Activated T-cell treated with anti-CD3 and anti-CD28 coated beads, Interleukin-2, amount 50 U/mL, for 4 hours (primary cell): ENCODE results near the gene IFT43. TPM values are rescaled to one million over a fixed set of nuclear protein-coding genes. Genes with fewer than 3 reads are reported as not detected.
A peak's percentile ranks its signal among the peaks of the same experiment; 100 is the strongest.

Experiments used
- ATAC-seq, 2 donors: fragments of 200-7000 bp; cut with Tn5 transposase; one replicate each; pipeline ENCODE4 v1.10.0; 2021
- DNase-seq: peaks from one replicate; pipeline ENCODE4 v3.0.0-alpha.2; 2020
- H3K27me3 Mint-ChIP-seq: one replicate; pipeline ENCODE4 v1.8.0; 2021; ENCODE audit warnings: low read depth, mixed read lengths
- H3K36me3 Mint-ChIP-seq: one replicate; pipeline ENCODE4 v1.8.0; 2022; ENCODE audit warnings: mixed read lengths; ENCODE audit not compliant: insufficient read depth
- H3K4me1 Mint-ChIP-seq: one replicate; pipeline ENCODE4 v1.8.0; 2021; ENCODE audit warnings: low read depth, mixed read lengths
- H3K4me3 Mint-ChIP-seq: one replicate; pipeline ENCODE4 v1.8.0; 2021; ENCODE audit warnings: mild to moderate bottlenecking, moderate library complexity, mixed read lengths
- H3K9me3 Mint-ChIP-seq: one replicate; pipeline ENCODE4 v1.8.0; 2021; ENCODE audit warnings: mixed read lengths
- total RNA-seq, 3 donors: library from RNA; stranded (reverse); gene quantifications; one replicate each; pipeline ENCODE4 v1.2.1, GENCODE V29; 2021

Gene IFT43
- total RNA-seq, 3 donors from 2014 or later, result 11.6 to 13.1 (median 12.3) TPM

GRCh38 chr14:76012354-76012753 is 26.8 kb downstream of the IFT43 start:
- Mint-ChIP-seq H3K4me3 (no peak overlapping the region), H3K4me1 (no peaks in the 10 kb centered on the region), H3K27me3 (no peaks in the 10 kb centered on the region), H3K9me3 (no peaks in the 10 kb centered on the region), H3K36me3 (peaks cover 53% of the 10 kb centered on the region)
- no peak for ATAC-seq
- no peak for DNase-seq

GRCh38 chr14:76015191-76015590 is 29.6 kb downstream of the IFT43 start:
- no peaks in the 10 kb centered on the region for H3K4me1 Mint-ChIP-seq
- H3K27me3 Mint-ChIP-seq, result no peaks in the 10 kb centered on the region
- peaks cover 73% of the 10 kb centered on the region for H3K36me3 Mint-ChIP-seq
- peaks cover 28% of the 10 kb centered on the region for H3K9me3 Mint-ChIP-seq
- DNase-seq, result no peak
- no peak for ATAC-seq
- no peak overlapping the region for H3K4me3 Mint-ChIP-seq

GRCh38 chr14:76015668-76016067 is 30.1 kb downstream of the IFT43 start:
- H3K4me1 Mint-ChIP-seq, result no peaks in the 10 kb centered on the region
- H3K36me3 Mint-ChIP-seq, result peaks cover 76% of the 10 kb centered on the region
- H3K27me3 Mint-ChIP-seq, result no peaks in the 10 kb centered on the region
- H3K9me3 Mint-ChIP-seq, result peaks cover 31% of the 10 kb centered on the region
- no peak overlapping the region for H3K4me3 Mint-ChIP-seq
- DNase-seq, result no peak
- no peak for ATAC-seq

- ATAC-seq (no peak), DNase-seq (no peak)
- Mint-ChIP-seq H3K27me3 (no peaks in the 10 kb centered on the region), H3K9me3 (peaks cover 31% of the 10 kb centered on the region), H3K36me3 (peaks cover 59% of the 10 kb centered on the region), H3K4me1 (no peaks in the 10 kb centered on the region), H3K4me3 (no peak overlapping the region)
Measured at GRCh38 chr14:76019676-76020075, 34.1 kb downstream of the IFT43 start.

- Mint-ChIP-seq H3K27me3 (no peaks in the 10 kb centered on the region), H3K4me3 (no peak overlapping the region), H3K9me3 (peaks cover 26% of the 10 kb centered on the region), H3K36me3 (peaks cover 54% of the 10 kb centered on the region), H3K4me1 (no peaks in the 10 kb centered on the region)
- ATAC-seq, result no peak
- DNase-seq, result no peak
Measured at GRCh38 chr14:76022991-76023390, 37.4 kb downstream of the IFT43 start.

- H3K36me3 Mint-ChIP-seq, result peaks cover 52% of the 10 kb centered on the region
- no peak for ATAC-seq
Measured at GRCh38 chr14:76023757-76024156, 38.2 kb downstream of the IFT43 start.

GRCh38 chr14:76024211-76024907 is 38.8 kb downstream of the IFT43 start:
- Mint-ChIP-seq H3K27me3 (no peaks in the 10 kb centered on the region), H3K9me3 (peaks cover 16% of the 10 kb centered on the region), H3K36me3 (peaks cover 50% of the 10 kb centered on the region), H3K4me3 (no peak overlapping the region), H3K4me1 (no peaks in the 10 kb centered on the region)
- ATAC-seq, result no peak
- no peak for DNase-seq

More at GRCh38 chr14:76023757-76024156, 38.2 kb downstream of the IFT43 start:
- no peak for DNase-seq
- peaks cover 21% of the 10 kb centered on the region for H3K9me3 Mint-ChIP-seq
- H3K27me3 Mint-ChIP-seq, result no peaks in the 10 kb centered on the region
- no peaks in the 10 kb centered on the region for H3K4me1 Mint-ChIP-seq
- no peak overlapping the region for H3K4me3 Mint-ChIP-seq

- ATAC-seq, result no peak
- H3K4me3 Mint-ChIP-seq, result no peak overlapping the region
- no peaks in the 10 kb centered on the region for H3K9me3 Mint-ChIP-seq
- no peaks in the 10 kb centered on the region for H3K27me3 Mint-ChIP-seq
- no peak for DNase-seq
- peaks cover 8% of the 10 kb centered on the region for H3K36me3 Mint-ChIP-seq
- H3K4me1 Mint-ChIP-seq, result no peaks in the 10 kb centered on the region
Measured at GRCh38 chr14:76034566-76034965, 49.0 kb downstream of the IFT43 start.

GRCh38 chr14:76040704-76041103 is 55.1 kb downstream of the IFT43 start:
- ATAC-seq, result no peak
- Mint-ChIP-seq H3K4me1 (no peaks in the 10 kb centered on the region), H3K4me3 (no peak overlapping the region)

GRCh38 chr14:76045773-76046172 is 60.2 kb downstream of the IFT43 start:
- no peak overlapping the region for H3K4me3 Mint-ChIP-seq
- H3K27me3 Mint-ChIP-seq, result no peaks in the 10 kb centered on the region
- H3K4me1 Mint-ChIP-seq, result no peaks in the 10 kb centered on the region
- DNase-seq (no peak), ATAC-seq (no peak)
- no peaks in the 10 kb centered on the region for H3K9me3 Mint-ChIP-seq
- no peaks in the 10 kb centered on the region for H3K36me3 Mint-ChIP-seq

More at GRCh38 chr14:76040704-76041103, 55.1 kb downstream of the IFT43 start:
- Mint-ChIP-seq H3K9me3 (no peaks in the 10 kb centered on the region), H3K27me3 (no peaks in the 10 kb centered on the region), H3K36me3 (peaks cover 4% of the 10 kb centered on the region)
- no peak for DNase-seq

- Mint-ChIP-seq H3K4me3 (no peak overlapping the region), H3K9me3 (no peaks in the 10 kb centered on the region), H3K27me3 (no peaks in the 10 kb centered on the region), H3K36me3 (peaks cover 2% of the 10 kb centered on the region), H3K4me1 (no peaks in the 10 kb centered on the region)
- no peak for DNase-seq
- ATAC-seq, result no peak
Measured at GRCh38 chr14:76050250-76050649, 64.7 kb downstream of the IFT43 start.

GRCh38 chr14:76050797-76051392 is 65.3 kb downstream of the IFT43 start:
- Mint-ChIP-seq H3K4me1 (no peaks in the 10 kb centered on the region), H3K4me3 (no peak overlapping the region), H3K9me3 (no peaks in the 10 kb centered on the region), H3K27me3 (no peaks in the 10 kb centered on the region), H3K36me3 (peaks cover 2% of the 10 kb centered on the region)
- peak; percentile 25 to 70 for ATAC-seq
- DNase-seq, result peak; percentile 47

- no peak overlapping the region for H3K4me3 Mint-ChIP-seq
- peaks cover 2% of the 10 kb centered on the region for H3K36me3 Mint-ChIP-seq
- DNase-seq (no peak), ATAC-seq (no peak)
- H3K4me1 Mint-ChIP-seq, result no peaks in the 10 kb centered on the region
- H3K27me3 Mint-ChIP-seq, result no peaks in the 10 kb centered on the region
- H3K9me3 Mint-ChIP-seq, result no peaks in the 10 kb centered on the region
Measured at GRCh38 chr14:76051717-76052465, 66.3 kb downstream of the IFT43 start.

- peaks cover 5% of the 10 kb centered on the region for H3K36me3 Mint-ChIP-seq
- H3K4me3 Mint-ChIP-seq, result no peak overlapping the region
- no peak for DNase-seq
- no peaks in the 10 kb centered on the region for H3K27me3 Mint-ChIP-seq
- H3K4me1 Mint-ChIP-seq, result no peaks in the 10 kb centered on the region
- H3K9me3 Mint-ChIP-seq, result no peaks in the 10 kb centered on the region
- no peak for ATAC-seq
Measured at GRCh38 chr14:76053572-76054355, 68.2 kb downstream of the IFT43 start.
